Natural killer cell (primary cell): ENCODE data around the gene SLC37A4. TPM values are rescaled to one million over a fixed set of nuclear protein-coding genes. Genes with fewer than 3 reads are reported as not detected.

Experiments used
- ATAC-seq, 3 donors: fragments of 150-1000 bp in 2 of 3; fragments of 200-7000 bp in 1 of 3; cut with Tn5 transposase; 1 replicate in 1 of 3; 2 replicates in 2 of 3; pipeline ENCODE4 v1.10.0; 2021; ENCODE audit warnings: mild to moderate bottlenecking in 2 of 3, moderate library complexity in 2 of 3
- DNase-seq, 2 donors: peaks; one replicate each; pipeline versions ENCODE4 v3.0.0 to v3.0.0-alpha.2; 2013 to 2021; ENCODE audit warnings: mixed read lengths in 1 of 2
- H3K27ac ChIP-seq: one replicate; pipeline ENCODE4 v1.5.1; 2013; ENCODE audit warnings: mild to moderate bottlenecking, low read length
- H3K27me3 ChIP-seq: one replicate; pipeline ENCODE4 v1.6.1; 2013; ENCODE audit warnings: low read length; ENCODE audit not compliant: control insufficient read depth, insufficient read depth
- H3K36me3 ChIP-seq: one replicate; pipeline ENCODE4 v1.6.1; 2013; ENCODE audit warnings: low read length; ENCODE audit not compliant: control insufficient read depth, insufficient read depth
- H3K4me1 ChIP-seq: one replicate; pipeline ENCODE4 v1.6.1; 2013; ENCODE audit warnings: low read length; ENCODE audit not compliant: control insufficient read depth, insufficient read depth
- H3K4me3 ChIP-seq: one replicate; pipeline ENCODE4 v1.5.1; 2013; ENCODE audit warnings: low read length
- H3K9me3 ChIP-seq: one replicate; pipeline ENCODE4 v1.6.1; 2013; ENCODE audit warnings: low read length; ENCODE audit not compliant: control insufficient read depth, insufficient read depth
- H3K27ac Mint-ChIP-seq, 2 donors: one replicate each; pipeline ENCODE4 v1.8.0; 2022; ENCODE audit warnings: mild to moderate bottlenecking in 2 of 2, mixed read lengths in 2 of 2, moderate library complexity in 1 of 2
- H3K27me3 Mint-ChIP-seq, 2 donors: one replicate each; pipeline ENCODE4 v1.8.0; 2022; ENCODE audit warnings: low read depth in 2 of 2, mixed read lengths in 2 of 2
- H3K36me3 Mint-ChIP-seq: one replicate; pipeline ENCODE4 v1.8.0; 2022; ENCODE audit warnings: mixed read lengths
- H3K4me1 Mint-ChIP-seq, 2 donors: one replicate each; pipeline ENCODE4 v1.8.0; 2022; ENCODE audit warnings: mixed read lengths in 2 of 2
- H3K4me3 Mint-ChIP-seq: one replicate; pipeline ENCODE4 v1.8.0; 2022; ENCODE audit warnings: mild to moderate bottlenecking, moderate library complexity, mixed read lengths
- H3K9me3 Mint-ChIP-seq, 2 donors: one replicate each; pipeline ENCODE4 v1.8.0; 2022; ENCODE audit warnings: mixed read lengths in 2 of 2
- CTCF ChIP-seq: fragments of 200-600 bp; IDR thresholded peaks from one replicate; pipeline ENCODE4 v1.8.0; 2022; ENCODE audit warnings: antibody characterized with exemption
- WGBS: methylation state at CpG from one replicate; pipeline ENCODE4 v1.1.7; 2013; ENCODE audit warnings: missing lambda C conversion rate; ENCODE audit not compliant: insufficient coverage; 5-methylcytosine and 5-hydroxymethylcytosine counted together
- intact Hi-C: fragments of 100-400 bp; cut with micrococcal nuclease; formaldehyde crosslinking; loops from one replicate; pipeline ENCODE4 v1.14.2; 2022
- total RNA-seq, 4 donors: library from RNA; stranded (reverse); fragments of 120-200 nt in 1 of 4; gene quantifications; one replicate each; pipeline versions ENCODE4 v1.2.3 to v1.2.4, GENCODE V29; 2013 to 2022

The SLC37A4 gene
- total RNA-seq, 3 donors from 2014 or later (not counting 1 experiment from before 2014, with no cell fraction given) = 4.6 to 7.7 (median 6.5) TPM

DNA sequence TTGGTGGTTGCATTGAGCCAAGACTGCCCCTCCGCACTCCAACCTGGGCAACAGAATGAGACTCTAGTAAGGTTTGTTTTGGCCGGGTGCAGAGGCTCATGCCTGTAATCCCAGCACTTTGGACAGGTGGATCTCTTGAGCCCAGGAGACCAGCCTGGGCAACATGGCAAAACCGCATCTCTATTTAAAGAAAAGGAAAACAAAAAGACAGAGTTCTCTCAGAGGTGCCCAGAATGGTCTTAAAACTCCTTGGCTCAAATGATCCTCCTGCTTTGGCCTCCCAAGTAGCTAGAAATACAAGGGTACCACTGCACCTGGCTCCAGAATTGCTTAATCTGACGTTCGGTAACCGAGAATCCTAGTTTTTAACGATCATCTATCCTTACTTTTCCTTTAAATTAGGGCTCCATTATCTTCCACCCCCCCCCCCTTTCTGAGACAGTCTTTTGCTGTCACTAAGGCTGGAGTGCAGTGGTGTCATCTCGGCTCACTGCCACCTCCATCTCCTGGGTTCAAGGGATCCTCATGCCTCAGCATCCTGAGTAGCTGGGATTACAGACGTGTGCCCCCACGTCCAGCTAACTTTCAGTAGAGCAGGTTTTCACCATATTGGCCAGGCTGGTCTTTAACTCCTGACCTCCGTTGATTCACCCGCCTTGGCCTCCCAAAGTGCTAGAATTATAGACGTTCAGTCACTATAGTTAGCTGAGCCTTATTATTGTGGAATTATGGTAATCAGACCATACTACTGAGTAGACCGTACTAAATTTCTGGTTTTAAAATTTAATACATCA lies 14.3 kb downstream of the SLC37A4 start:
- peak overlapping the region; percentile 94 for H3K27ac ChIP-seq
- ATAC-seq (no peak), DNase-seq (no peak)
- Mint-ChIP-seq H3K4me1 (peaks cover 18 to 27% of the 10 kb centered on the region in 2 donors), H3K4me3 (peak overlapping the region; percentile 99), H3K9me3 (no peaks in the 10 kb centered on the region), H3K27ac (peak overlapping the region; percentile 99), H3K27me3 (no peaks in the 10 kb centered on the region), H3K36me3 (no peaks in the 10 kb centered on the region)
- H3K4me1 ChIP-seq = peaks cover 33% of the 10 kb centered on the region
- H3K36me3 ChIP-seq = peaks cover 52% of the 10 kb centered on the region
- intact Hi-C loops = loop anchor here (5.0 kb wide), 3 partner anchors 41 to 191 kb away; partner anchors contain the start of genes CBL, DPAGT1 and HYOU1
- TF ChIP-seq CTCF = no peak
- no peaks in the 10 kb centered on the region for H3K9me3 ChIP-seq
- no peak overlapping the region for H3K4me3 ChIP-seq
- H3K27me3 ChIP-seq = no peaks in the 10 kb centered on the region
- WGBS = 82% methylated on average over 13 of the region's 14 CpGs

DNA sequence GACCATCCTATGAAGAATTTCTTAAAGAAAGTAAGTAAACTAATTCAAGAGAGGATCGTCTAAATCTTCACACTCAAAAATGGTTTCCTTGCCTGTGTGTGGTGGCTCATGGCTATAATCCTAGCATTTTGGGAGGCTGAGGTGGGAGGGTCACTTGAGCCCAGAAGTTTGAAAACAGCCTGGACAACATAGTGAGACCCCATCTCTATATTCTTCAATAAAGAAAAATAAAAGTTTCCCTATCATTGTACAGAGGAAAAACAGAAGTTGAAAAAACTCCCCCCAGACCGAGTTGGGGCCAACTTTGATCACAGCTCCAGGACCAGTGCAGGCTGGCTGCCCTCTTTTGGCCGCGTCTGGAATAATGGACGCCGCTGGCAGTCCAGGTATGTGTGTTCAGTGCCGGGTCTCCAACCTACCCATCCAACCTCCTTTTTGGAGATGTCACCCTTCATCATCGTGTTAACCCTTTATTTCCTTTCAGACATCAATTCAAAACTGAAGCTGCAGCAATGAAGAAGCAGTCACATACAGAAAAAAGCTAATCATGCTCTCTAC lies 15.5 kb downstream of the SLC37A4 start:
- Histone ChIP-seq H3K36me3 (peaks cover 53% of the 10 kb centered on the region), H3K4me3 (no peak overlapping the region), H3K27ac (no peak overlapping the region), H3K27me3 (no peaks in the 10 kb centered on the region), H3K4me1 (peaks cover 30% of the 10 kb centered on the region), H3K9me3 (no peaks in the 10 kb centered on the region)
- Mint-ChIP-seq H3K27me3 (no peaks in the 10 kb centered on the region), H3K4me3 (no peak overlapping the region), H3K36me3 (no peaks in the 10 kb centered on the region), H3K4me1 (peaks cover 17 to 32% of the 10 kb centered on the region in 2 donors), H3K27ac (peak overlapping the region; percentile 54 to 99), H3K9me3 (no peaks in the 10 kb centered on the region)
- DNase-seq = peak in 1 of 2 donors; percentile 24
- intact Hi-C loops = loop anchor here (5.0 kb wide), 3 partner anchors 42 to 192 kb away; partner anchors contain the start of genes CBL, DPAGT1 and HYOU1
- WGBS = 81% methylated on average over 7 of the region's 8 CpGs
- ATAC-seq = no peak
- no peak for TF ChIP-seq CTCF

DNA sequence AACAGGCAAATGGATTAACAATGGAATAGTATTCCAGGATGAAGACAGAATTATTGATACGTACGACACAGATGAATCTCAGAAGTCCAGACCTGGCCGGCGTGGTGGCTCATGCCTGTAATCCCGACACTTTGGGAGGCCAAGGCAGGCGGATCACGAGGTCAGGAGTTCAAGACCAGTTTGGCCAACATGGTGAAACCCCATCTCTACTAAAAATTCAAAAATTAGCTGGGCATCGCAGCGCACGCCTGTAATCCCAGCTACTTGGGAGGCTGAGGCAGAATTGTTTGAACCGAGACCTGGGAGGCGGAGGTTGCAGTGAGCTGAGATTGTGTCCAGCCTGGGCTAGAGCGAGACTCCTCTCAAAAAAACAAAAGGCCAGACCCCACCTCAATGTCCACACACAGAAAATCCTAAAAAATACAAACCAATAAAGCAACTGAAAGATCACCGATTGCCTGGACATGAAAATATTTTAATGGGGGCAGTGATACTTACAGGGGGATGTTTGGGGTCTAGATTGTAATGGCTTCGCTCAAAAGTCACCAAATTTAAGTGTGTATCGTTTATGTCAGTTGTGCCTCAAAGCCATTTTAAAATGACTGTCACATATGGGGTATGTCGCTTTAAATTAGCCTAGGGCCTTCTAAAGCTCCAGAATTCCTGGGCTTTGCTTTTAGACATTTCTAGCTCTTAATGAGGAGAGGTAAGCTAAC lies 16.3 kb downstream of the SLC37A4 start:
- Histone ChIP-seq H3K27me3 (no peaks in the 10 kb centered on the region), H3K4me3 (no peak overlapping the region), H3K4me1 (peaks cover 23% of the 10 kb centered on the region), H3K27ac (no peak overlapping the region), H3K9me3 (no peaks in the 10 kb centered on the region), H3K36me3 (peaks cover 56% of the 10 kb centered on the region)
- WGBS = 97% methylated on average over 16 of the region's 17 CpGs
- no peak overlapping the region for H3K4me3 Mint-ChIP-seq
- no peaks in the 10 kb centered on the region for H3K36me3 Mint-ChIP-seq
- peaks cover 11 to 25% of the 10 kb centered on the region in 2 donors for H3K4me1 Mint-ChIP-seq
- TF ChIP-seq CTCF = no peak
- ATAC-seq (no peak), DNase-seq (no peak)
- no peaks in the 10 kb centered on the region for H3K9me3 Mint-ChIP-seq
- H3K27me3 Mint-ChIP-seq = no peaks in the 10 kb centered on the region
- peak overlapping the region; percentile 54 to 99 for H3K27ac Mint-ChIP-seq
- intact Hi-C loops = no loop called here
